Ureter (tissue), 1 donor: ENCODE results near the gene FOCAD. TPM values are rescaled to one million over a fixed set of nuclear protein-coding genes. Genes with fewer than 3 reads are reported as not detected.
A peak's percentile ranks its signal among the peaks of the same experiment; 100 is the strongest.
"Not testable (repeated sequence)": the region's sequence is repeated elsewhere in the genome, so short reads cannot be mapped to it uniquely, and the experiment has no call there.

ENCODE experiments used
- DNase-seq: peaks from one replicate; pipeline ENCODE4 v3.0.0-alpha.2; 2020; ENCODE audit warnings: low spot score
- total RNA-seq: library from RNA; stranded (reverse); gene quantifications from one replicate; pipeline ENCODE4 v1.2.4, GENCODE V29; 2023
- donor health status: DM: yes; HTN: yes; CAD: no.

The FOCAD gene
- 50.2 TPM for total RNA-seq

DNA sequence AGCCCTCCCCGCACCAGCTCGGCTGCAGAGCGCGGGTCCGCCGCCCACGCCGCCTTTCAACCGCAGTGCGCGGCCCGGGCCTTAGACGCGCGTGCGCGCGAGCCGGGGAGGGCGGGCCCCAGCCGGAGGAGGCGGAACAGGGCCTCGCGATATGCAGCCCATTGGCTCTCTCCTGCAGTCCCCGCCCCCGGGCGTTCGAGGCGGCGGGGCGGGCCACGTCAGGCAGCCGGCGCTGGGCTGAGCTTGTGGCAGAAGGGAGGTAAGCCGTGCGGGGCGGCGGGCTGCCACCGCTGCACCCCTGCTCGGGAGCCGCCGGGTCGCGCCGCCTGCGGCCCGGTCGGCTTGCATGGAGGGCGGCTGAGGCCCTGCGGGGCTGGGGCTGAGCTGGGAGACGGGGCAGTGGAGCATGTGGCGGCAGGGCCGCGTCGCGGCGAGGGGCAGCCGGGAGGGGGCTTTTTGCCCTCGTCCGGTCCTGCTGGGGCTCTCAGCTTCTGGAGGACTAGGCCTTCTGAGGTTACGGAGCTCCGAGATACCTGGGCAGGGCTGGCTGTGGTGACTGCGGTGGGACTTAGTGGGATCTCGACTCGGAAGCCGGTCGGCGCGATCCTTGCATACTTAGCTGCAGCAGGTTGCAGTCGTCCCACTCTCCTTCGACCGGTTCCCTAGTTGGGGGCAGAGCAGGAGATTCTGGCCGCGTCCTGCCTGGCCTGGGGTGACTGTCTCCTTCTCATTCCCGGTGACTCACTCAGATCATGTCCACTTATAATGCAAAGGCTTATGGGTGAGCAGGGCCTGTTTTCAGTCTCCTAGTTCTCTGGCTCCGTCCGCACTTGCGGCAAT is at the start of gene FOCAD:
TSS of gene FOCAD (plus strand) at position 225 of the 840 bp plus-strand sequence. CDS start 31,095 bp downstream, outside the sequence.
- DNase-seq, result peak; percentile 95

GRCh38 chr9:20634895-20635294 is 49.2 kb upstream of the FOCAD start:
- DNase-seq, result no peak

- DNase-seq, result no peak
Measured at GRCh38 chr9:20636888-20637440, 47.1 kb upstream of the FOCAD start.

GRCh38 chr9:20640331-20641187 is 43.5 kb upstream of the FOCAD start:
- peak; percentile 66 for DNase-seq

GRCh38 chr9:20642045-20642444 is 42.0 kb upstream of the FOCAD start:
- DNase-seq, result no peak

- no peak for DNase-seq
Measured at GRCh38 chr9:20643660-20644059, 40.4 kb upstream of the FOCAD start.

GRCh38 chr9:20646656-20647055 is 37.4 kb upstream of the FOCAD start:
- DNase-seq, result no peak

- DNase-seq, result no peak
Measured at GRCh38 chr9:20649381-20649780, 34.7 kb upstream of the FOCAD start.

GRCh38 chr9:20650313-20650712 is 33.7 kb upstream of the FOCAD start:
- no peak for DNase-seq

DNA sequence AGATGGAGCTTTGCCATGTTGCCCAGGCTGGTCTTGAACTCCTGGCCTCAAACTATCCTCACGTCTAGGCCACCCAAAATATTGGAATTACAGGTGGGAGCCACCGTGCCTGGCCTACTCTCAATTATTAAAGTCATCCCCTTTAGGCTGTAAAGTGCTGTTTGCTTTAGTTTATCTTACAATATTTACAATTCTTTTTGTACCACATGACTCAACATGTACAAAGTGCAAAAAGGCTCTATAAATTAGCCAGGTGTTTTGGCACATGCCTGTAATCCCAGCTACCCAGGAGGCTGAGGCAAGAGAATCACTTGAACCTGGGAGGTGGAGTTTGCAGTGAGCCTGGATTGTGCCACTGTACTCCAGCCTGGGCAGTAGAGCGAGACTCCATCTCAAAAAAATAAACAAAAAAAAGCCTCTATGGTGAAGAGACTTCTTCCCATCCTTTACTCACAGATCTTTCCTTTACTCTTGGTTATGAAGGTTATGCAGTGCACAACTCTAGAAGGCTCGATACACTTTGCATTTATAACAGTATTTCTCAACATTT is 33.2 kb upstream of the FOCAD start:
- DNase-seq, result no peak

DNA sequence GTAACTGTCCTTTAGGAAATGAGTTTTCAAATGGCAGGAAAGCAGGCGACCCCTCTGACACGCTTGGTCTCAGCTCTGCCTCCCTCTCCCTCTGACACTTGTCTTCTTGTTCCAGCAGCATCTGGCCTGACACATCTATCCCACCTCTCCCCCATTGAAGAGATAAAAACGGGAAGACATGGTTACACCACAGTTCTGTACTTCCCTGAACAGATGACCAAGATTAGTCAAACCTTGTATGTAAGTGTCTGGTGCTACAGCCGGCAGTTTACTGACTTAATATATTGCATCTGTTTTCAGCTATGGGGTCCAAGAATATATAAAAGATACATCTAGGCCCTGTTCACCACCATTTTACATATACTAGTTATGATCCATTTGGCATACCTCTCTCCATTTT is 32.1 kb upstream of the FOCAD start:
- DNase-seq, result no peak

DNA sequence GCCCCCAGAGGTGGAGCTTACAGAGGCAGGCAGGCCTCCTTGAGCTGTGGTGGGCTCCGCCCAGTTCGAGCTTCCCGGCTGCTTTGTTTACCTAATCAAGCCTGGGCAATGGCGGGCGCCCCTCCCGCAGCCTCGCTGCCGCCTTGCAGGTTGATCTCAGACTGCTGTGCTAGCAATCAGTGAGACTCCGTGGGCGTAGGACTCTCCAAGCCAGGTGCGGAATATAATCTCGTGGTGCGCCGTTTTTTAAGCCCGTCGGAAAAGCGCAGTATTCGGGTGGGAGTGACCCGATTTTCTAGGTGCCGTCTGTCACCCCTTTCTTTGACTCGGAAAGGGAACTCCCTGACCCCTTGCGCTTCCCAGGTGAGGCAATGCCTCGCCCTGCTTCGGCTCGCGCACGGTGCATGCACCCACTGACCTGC is 25.8 kb upstream of the FOCAD start:
- DNase-seq, result peak; percentile 56

DNA sequence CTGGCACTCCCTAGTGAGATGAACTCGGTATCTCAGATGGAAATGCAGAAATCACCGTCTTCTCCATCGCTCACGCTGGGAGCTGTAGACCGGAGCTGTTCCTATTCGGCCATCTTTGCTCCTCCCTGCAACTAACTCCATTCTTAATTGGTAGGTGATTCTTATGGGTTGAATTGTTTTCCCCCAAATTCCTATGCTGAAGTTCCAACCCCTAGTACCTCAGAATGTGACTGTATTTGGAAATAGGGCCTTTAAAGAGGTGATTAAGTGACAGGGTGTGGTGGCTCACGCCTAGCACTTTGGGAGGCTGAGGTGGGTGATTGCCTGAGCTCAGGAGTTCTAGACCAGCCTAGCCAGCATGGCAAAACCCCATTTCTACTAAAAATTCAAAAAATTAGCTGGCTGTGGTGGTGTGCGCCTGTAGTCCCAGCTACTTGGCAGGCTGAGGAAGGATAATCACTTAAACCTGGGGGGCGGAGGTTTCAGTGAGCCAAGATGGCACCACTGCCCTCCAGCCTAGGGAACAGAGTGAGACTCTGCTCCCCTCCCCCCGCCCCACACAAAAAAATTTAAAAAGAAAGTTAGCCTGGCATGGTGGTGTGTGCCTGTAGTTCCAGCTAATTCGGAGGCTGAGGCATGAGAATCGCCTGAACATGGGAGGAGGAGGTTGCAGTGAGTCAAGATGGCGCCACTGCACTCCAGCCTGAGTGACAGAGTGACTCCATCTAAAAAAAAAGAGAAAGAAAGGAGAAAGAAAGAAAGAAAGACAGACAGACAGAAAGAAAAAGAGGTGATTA is 25.2 kb upstream of the FOCAD start:
- no peak for DNase-seq

GRCh38 chr9:20659474-20659967 is 24.5 kb upstream of the FOCAD start:
- DNase-seq, result no peak

DNA sequence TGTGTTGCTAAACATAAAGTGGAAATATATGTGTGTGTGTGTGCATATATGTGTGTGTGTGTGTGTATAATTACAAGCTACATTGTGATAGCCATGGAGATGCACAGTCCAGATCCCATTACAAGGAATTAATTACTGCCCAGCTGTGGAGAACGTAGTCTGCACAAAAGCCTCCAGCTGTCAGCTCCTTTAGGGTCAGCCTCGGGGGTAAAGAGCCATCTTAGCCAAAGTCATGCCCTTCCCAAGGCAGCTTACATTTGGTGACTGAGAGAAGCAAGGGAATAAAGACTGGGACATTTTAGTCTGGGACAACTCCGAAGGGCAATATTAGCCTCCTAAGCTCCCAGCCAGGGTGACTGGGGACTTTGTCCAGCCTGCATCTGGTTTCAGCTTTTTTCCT is 21.9 kb upstream of the FOCAD start:
- no peak for DNase-seq

GRCh38 chr9:20663133-20663532 is 20.9 kb upstream of the FOCAD start:
- DNase-seq, result no peak

DNA sequence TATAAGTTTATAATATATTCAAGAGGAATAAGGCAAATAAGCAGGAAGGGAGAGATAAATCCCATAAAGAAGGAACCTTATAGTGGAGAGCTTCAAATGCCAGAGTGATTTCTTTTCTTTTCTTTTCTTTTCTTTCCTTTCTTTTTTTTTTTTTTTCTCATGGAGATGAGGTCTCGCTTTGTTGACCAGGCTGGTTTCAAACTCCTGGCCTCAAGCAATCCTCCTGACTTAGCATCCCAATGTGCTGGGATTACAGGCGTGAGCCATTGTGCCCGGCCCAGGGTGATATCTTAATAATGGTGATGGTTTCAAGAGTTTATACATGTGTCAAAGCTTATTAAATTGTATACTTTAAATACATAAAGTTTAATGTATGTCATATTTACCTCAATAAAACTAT is 19.6 kb upstream of the FOCAD start:
- no peak for DNase-seq

GRCh38 chr9:20670395-20670794 is 13.7 kb upstream of the FOCAD start:
- DNase-seq, result no peak

DNA sequence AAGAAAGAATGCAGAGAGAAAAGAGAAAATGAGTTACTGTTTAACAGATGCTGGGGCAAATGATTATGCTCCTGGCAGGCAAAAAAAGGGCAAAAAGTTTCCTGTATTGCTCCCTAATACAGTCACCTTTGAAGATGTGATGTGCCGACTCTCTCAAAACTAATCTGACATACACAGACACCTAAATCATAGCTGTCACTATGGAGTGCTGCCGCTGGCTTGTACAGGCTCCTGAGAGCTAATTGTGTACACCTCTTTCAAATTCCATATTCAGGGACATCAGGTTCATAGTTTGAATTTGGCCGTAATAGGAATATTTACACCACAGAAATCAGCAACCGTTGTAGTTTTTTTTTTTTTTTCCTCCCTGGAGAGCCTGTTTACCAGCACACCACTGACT is 12.4 kb upstream of the FOCAD start:
- no peak for DNase-seq

DNA sequence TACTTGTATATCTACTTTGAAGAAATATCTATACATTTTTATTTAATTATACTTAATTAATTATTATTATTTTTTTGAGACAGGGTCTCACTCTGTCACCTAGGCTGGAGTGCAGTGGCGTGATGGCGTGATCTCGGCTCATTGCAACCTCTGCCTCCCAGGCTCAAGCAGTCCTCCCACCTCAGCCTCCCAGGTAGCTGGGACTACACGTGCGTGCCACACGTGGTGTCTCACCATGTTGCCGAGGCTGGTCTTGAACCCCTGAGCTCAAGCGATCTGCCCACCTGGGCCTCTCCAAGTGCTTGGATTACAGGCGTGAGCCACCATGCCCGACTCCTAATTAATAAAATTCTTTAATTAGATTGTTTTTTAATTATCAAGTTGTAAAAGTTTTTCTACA is 10.5 kb upstream of the FOCAD start:
- DNase-seq, result not testable (repeated sequence)

DNA sequence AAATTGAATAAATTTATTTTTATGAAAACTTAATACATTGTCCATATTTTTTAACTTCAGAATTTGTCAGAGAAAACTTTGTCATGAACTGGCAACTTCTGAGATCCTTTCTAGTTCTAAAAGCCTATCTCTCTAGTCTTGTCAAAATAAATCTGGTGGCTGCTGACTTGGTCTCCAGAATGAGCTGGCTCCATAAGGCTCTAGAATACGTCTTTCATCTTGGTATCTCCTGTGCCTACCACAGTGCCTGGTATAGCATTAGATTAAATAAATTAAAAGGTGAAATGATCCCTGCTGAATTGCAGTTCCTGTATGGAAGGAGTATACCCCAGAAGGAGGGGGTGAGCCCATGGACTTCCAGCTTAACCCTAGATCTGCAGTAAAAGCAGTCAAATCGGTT is 2.6 kb upstream of the FOCAD start:
- no peak for DNase-seq
